Stomach (tissue), 9 donors: Measurements from ENCODE around the gene TANC1. TPM values are rescaled to one million over a fixed set of nuclear protein-coding genes. Genes with fewer than 3 reads are reported as not detected.

Experiments
- DNase-seq, 2 donors: peaks; one replicate each; pipeline versions ENCODE4 v3.0.0 to v3.0.0-alpha.2; 2013 to 2019
- H3K27ac ChIP-seq, 5 donors: fragments of 200-600 bp in 4 of 5; sonication (generic) in 4 of 5; one replicate each; pipeline ENCODE4 v1.5.1; 2013 to 2019; ENCODE audit warnings: mild to moderate bottlenecking in 1 of 5, moderate library complexity in 1 of 5
- H3K27me3 ChIP-seq, 3 donors: fragments of 200-600 bp; sonication (generic); one replicate each; pipeline ENCODE4 v1.5.1; 2017 to 2019; ENCODE audit warnings: mixed run types in 1 of 3
- H3K36me3 ChIP-seq, 4 donors: fragments of 200-600 bp; sonication (generic); 1 replicate in 3 of 4; 2 replicates in 1 of 4; pipeline ENCODE4 v1.5.1; 2016 to 2019
- H3K4me1 ChIP-seq, 4 donors: fragments of 200-600 bp; sonication (generic); one replicate each; pipeline ENCODE4 v1.5.1; 2016 to 2019
- H3K4me3 ChIP-seq, 4 donors: fragments of 200-600 bp; sonication (generic) in 3 of 4; one replicate each; pipeline ENCODE4 v1.5.1; 2016 to 2019; ENCODE audit warnings: mild to moderate bottlenecking in 1 of 4
- H3K9me3 ChIP-seq, 4 donors: fragments of 200-600 bp; sonication (generic); one replicate each; pipeline ENCODE4 v1.5.1; 2016 to 2019
- EP300 ChIP-seq: sonication (generic); formaldehyde crosslinking; IDR thresholded peaks from one replicate; pipeline ENCODE4 v1.6.1; 2017; ENCODE audit warnings: antibody characterized with exemption
- POLR2A ChIP-seq, 4 donors: fragments of 450-650 bp; IDR thresholded peaks; one replicate each; pipeline ENCODE4 v1.6.1; 2016; ENCODE audit warnings: antibody characterized with exemption in 4 of 4, control low read depth in 2 of 4, mild to moderate bottlenecking in 1 of 4, moderate library complexity in 1 of 4
- POLR2AphosphoS5 ChIP-seq, 3 donors: sonication (generic); formaldehyde crosslinking; IDR thresholded peaks; one replicate each; pipeline ENCODE4 v1.6.1; 2016; ENCODE audit warnings: antibody characterized with exemption in 3 of 3
- WGBS, 5 donors: extraction: QIAGEN DNeasy Blood & Tissue Kit in 3 of 5; methylation state at CpG; one replicate each; pipeline versions ENCODE4 v1.1.5 to v1.1.7; 2013 to 2018; 5-methylcytosine and 5-hydroxymethylcytosine counted together
- intact Hi-C: fragments of 100-400 bp; cut with DNase I; formaldehyde crosslinking; loops from one replicate; pipeline ENCODE4 v1.15.1; 2023; ENCODE audit warnings: low total_unique reads
- polyA plus RNA-seq, 3 donors: library from polyadenylated mRNA; stranded (reverse); fragments of 200-250 nt; gene quantifications; one replicate each; pipeline ENCODE4 v1.2.3, GENCODE V29; 2013
- total RNA-seq, 5 donors: library from RNA; depleted of rRNA; stranded (reverse); fragments of >200 nt; gene quantifications; one replicate each; pipeline versions ENCODE4 v1.1.0 to v1.2.3, GENCODE V29; 2014 to 2016
- TF ChIP-seq, protein P1 (sequence below), 7 experiments: fragments of 450-650 bp in 4 of 7; fragments of 200-600 bp in 3 of 7; sonication (generic) in 3 of 7; IDR thresholded peaks; one replicate each; pipeline ENCODE4 v1.5.1; 2016 to 2019; ENCODE audit warnings: antibody characterized with exemption in 7 of 7, control low read depth in 2 of 7, mild to moderate bottlenecking in 1 of 7
- donor health status: healthy with polysubstance abuse.
- donor health status: Bipolar disorder and iron deficiency.
- donor health status: healthy.

The TANC1 gene
- total and polyA plus RNA-seq, 8 donors, result 4.9 to 59.7 (median 37.7) TPM

GRCh38 chr2:159211447-159212396, 243.3 kb downstream of the TANC1 start:
- Histone ChIP-seq H3K4me1 (peaks cover 0 to 4% (median 0%) of the 10 kb centered on the region in 4 donors), H3K36me3 (peaks cover 4 to 61% (median 35%) of the 10 kb centered on the region in 4 donors), H3K27me3 (no peaks in the 10 kb centered on the region), H3K4me3 (no peak overlapping the region), H3K27ac (no peak overlapping the region), H3K9me3 (no peaks in the 10 kb centered on the region)
- intact Hi-C loops, result no loop called here
- DNase-seq, result no peak
- WGBS, 5 donors, result 71 to 78% (median 75%) methylated on average over 14 of the region's 14 CpGs
- TF ChIP-seq POLR2A (IDR thresholded peaks at IDR 0.05), result no peak
- no peak for TF ChIP-seq EP300

DNA sequence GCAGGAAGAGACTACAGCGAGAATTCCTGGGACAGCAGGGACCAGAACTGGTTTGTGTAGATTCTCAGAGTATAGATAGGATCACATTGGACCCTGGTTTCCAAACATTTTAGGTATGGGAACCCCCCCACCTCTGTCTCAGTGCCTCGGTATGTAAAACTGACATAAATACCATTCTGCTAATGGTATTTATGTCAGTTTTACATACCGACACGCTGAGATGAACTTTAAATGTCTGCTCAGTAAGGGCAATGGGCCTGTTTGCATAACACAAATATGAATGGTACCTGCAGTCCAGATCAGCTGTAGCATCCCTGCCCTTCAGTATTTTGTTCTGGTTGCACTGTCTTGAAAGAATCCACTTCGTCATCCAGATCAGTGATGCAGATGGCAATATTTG, 244.9 kb downstream of the TANC1 start:
- Histone ChIP-seq H3K27ac (no peak overlapping the region), H3K9me3 (no peaks in the 10 kb centered on the region), H3K4me3 (no peak overlapping the region), H3K27me3 (no peaks in the 10 kb centered on the region), H3K4me1 (peaks cover 0 to 4% (median 0%) of the 10 kb centered on the region in 4 donors), H3K36me3 (peaks cover 4 to 75% (median 49%) of the 10 kb centered on the region in 4 donors)
- DNase-seq, result no peak
- WGBS, 5 donors, result 90 to 97% (median 95%) methylated on average over 5 of the region's 5 CpGs
- TF ChIP-seq, protein P1, sequence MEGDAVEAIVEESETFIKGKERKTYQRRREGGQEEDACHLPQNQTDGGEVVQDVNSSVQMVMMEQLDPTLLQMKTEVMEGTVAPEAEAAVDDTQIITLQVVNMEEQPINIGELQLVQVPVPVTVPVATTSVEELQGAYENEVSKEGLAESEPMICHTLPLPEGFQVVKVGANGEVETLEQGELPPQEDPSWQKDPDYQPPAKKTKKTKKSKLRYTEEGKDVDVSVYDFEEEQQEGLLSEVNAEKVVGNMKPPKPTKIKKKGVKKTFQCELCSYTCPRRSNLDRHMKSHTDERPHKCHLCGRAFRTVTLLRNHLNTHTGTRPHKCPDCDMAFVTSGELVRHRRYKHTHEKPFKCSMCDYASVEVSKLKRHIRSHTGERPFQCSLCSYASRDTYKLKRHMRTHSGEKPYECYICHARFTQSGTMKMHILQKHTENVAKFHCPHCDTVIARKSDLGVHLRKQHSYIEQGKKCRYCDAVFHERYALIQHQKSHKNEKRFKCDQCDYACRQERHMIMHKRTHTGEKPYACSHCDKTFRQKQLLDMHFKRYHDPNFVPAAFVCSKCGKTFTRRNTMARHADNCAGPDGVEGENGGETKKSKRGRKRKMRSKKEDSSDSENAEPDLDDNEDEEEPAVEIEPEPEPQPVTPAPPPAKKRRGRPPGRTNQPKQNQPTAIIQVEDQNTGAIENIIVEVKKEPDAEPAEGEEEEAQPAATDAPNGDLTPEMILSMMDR (IDR thresholded peaks at IDR 0.05), result no peak
- TF ChIP-seq POLR2A (IDR thresholded peaks at IDR 0.05), result no peak
- no peak for TF ChIP-seq POLR2AphosphoS5 (IDR thresholded peaks at IDR 0.05)
- no peak for TF ChIP-seq EP300
- intact Hi-C loops, result no loop called here

DNA sequence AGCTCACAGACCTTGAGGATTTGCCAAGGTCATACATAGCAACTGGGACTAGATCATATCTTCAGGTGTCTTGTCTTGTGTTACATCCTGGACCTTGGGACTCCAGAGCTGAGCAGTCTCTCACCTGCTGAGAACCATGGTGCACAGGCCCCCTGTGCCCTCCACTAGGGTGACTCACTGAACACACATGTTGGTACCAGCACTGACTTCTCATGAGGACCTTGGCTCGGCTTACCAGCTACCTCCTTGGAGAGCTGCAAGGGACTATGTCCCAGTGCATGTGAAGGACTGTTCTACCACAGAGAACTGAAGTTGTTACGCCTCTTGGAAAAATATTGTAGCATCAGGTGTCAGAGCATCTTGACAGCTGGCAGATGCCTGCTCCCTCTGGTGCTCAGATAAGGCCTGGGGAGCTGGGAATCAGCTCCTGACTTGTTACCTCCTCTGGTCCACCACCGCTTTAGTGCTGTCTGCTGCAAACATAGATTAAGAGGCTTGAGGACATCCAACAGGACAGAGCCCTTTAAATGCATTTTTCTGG, 246.0 kb downstream of the TANC1 start:
- intact Hi-C loops, result no loop called here
- H3K4me3 ChIP-seq, result no peak overlapping the region
- peaks cover 9 to 78% (median 57%) of the 10 kb centered on the region in 4 donors for H3K36me3 ChIP-seq
- H3K27ac ChIP-seq, result no peak overlapping the region
- no peaks in the 10 kb centered on the region for H3K9me3 ChIP-seq
- no peaks in the 10 kb centered on the region for H3K27me3 ChIP-seq
- no peak for DNase-seq
- 80 to 99% (median 93%) methylated on average over 3 of the region's 3 CpGs for WGBS, 5 donors
- peaks cover 0 to 3% (median 0%) of the 10 kb centered on the region in 4 donors for H3K4me1 ChIP-seq
- TF ChIP-seq EP300, result no peak
- TF ChIP-seq, protein P1 (IDR thresholded peaks at IDR 0.05), result no peak
- TF ChIP-seq POLR2A (IDR thresholded peaks at IDR 0.05), result no peak
- no peak for TF ChIP-seq POLR2AphosphoS5 (IDR thresholded peaks at IDR 0.05)

DNA sequence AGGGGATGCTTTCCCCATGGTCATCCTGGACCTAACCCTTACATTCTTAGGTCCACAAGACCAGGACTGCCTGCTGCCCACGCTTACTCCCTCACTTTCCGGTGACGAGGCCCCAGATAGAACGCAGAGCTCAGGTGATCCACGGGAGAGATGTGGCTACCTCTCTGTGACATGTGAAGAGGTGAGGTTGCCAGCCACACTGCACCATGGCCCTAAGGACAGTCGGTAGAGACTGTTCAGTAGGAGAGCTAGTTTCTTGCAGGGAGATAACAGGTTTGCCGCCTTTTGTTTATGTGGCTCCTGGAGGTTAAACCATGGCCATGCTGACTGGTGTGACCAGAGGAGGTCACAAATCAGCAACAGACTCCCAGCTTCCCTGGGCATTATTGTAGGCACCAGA, 246.7 kb downstream of the TANC1 start:
- WGBS, 5 donors, result 91 to 93% (median 92%) methylated on average over 5 to 7 of the region's 7 CpGs
- Histone ChIP-seq H3K36me3 (peaks cover 14 to 82% (median 64%) of the 10 kb centered on the region in 4 donors), H3K9me3 (no peaks in the 10 kb centered on the region), H3K4me3 (no peak overlapping the region), H3K27ac (no peak overlapping the region), H3K4me1 (no peaks in the 10 kb centered on the region), H3K27me3 (no peaks in the 10 kb centered on the region)
- DNase-seq, result no peak
- TF ChIP-seq POLR2AphosphoS5 (IDR thresholded peaks at IDR 0.05) (no peak), POLR2A (IDR thresholded peaks at IDR 0.05) (no peak), EP300 (no peak)
- TF ChIP-seq, protein P1 (IDR thresholded peaks at IDR 0.05), result no peak
- intact Hi-C loops, result no loop called here
